ENCODE data around the gene TRIAP1. TPM values are rescaled to one million over a fixed set of nuclear protein-coding genes. Genes with fewer than 3 reads are reported as not detected.

The TRIAP1 gene
- total RNA-seq, 6 donors from 2014 or later: 5.2 to 21.1 (median 18.7) TPM; not detected in 1

DNA sequence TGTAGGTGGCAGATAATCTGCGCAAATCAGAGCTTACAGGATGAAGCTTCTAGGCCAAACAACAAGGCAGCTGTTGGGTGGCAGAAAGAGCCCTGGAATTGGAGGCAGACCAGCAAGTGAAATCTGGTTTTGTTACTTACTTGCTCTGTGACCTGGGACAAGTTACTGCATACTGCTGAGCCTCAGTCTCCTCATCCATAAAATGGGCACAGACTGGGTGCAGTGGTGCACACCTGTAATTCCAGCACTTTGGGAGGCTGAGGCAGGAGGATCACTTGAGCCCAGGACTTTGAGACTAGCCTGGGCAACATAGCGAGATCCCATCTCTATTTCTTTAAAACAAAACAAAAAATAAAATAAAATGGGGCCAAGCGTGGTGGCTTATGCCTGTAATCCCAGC, 39.6 kb downstream of the TRIAP1 start:
- H3K27me3 ChIP-seq: no peaks in the 10 kb centered on the region
- no peak overlapping the region for H3K4me3 ChIP-seq
- H3K9me3 ChIP-seq: no peaks in the 10 kb centered on the region
- 91 to 95% methylated on average over 3 of the region's 3 CpGs for WGBS, 2 donors
- ATAC-seq (ENCODE audit: low FRiP score in 2 of 2): no peak
- H3K4me1 ChIP-seq: no peaks in the 10 kb centered on the region
- no peak overlapping the region for H3K27ac ChIP-seq
- no peak for TF ChIP-seq EP300 (IDR thresholded peaks at IDR 0.05)
- TF ChIP-seq, protein P1, sequence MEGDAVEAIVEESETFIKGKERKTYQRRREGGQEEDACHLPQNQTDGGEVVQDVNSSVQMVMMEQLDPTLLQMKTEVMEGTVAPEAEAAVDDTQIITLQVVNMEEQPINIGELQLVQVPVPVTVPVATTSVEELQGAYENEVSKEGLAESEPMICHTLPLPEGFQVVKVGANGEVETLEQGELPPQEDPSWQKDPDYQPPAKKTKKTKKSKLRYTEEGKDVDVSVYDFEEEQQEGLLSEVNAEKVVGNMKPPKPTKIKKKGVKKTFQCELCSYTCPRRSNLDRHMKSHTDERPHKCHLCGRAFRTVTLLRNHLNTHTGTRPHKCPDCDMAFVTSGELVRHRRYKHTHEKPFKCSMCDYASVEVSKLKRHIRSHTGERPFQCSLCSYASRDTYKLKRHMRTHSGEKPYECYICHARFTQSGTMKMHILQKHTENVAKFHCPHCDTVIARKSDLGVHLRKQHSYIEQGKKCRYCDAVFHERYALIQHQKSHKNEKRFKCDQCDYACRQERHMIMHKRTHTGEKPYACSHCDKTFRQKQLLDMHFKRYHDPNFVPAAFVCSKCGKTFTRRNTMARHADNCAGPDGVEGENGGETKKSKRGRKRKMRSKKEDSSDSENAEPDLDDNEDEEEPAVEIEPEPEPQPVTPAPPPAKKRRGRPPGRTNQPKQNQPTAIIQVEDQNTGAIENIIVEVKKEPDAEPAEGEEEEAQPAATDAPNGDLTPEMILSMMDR (IDR thresholded peaks at IDR 0.05): no peak
- no peak for TF ChIP-seq POLR2AphosphoS5 (IDR thresholded peaks at IDR 0.05)
- TF ChIP-seq POLR2A (IDR thresholded peaks at IDR 0.05): no peak
- DNase-seq: no peak
- H3K36me3 ChIP-seq: no peaks in the 10 kb centered on the region

DNA sequence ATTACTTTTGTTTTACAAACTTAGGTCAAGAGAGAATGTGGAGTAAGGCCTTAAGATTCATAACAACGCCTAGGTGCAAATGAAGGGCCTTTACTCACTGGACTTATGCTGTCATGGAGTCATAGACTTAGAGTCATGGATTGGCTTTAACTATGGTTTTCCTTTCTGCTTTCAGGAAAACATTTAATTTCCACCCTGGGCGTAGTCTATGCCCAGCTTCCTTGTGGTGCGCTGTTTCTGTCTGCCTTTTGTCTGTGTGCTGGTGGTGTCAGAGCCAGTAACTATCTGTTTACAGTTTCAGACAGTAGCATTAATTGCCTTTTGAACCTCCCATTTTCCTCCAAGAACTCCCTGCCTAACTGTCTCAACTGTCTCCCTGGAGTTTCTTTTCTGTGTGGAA, 40.1 kb downstream of the TRIAP1 start:
- H3K36me3 ChIP-seq: no peaks in the 10 kb centered on the region
- H3K4me3 ChIP-seq: no peak overlapping the region
- WGBS, 2 donors: 57 to 80% methylated on average over 3 of the region's 3 CpGs
- no peaks in the 10 kb centered on the region for H3K4me1 ChIP-seq
- TF ChIP-seq EP300 (IDR thresholded peaks at IDR 0.05): no peak
- TF ChIP-seq POLR2A (IDR thresholded peaks at IDR 0.05): no peak
- TF ChIP-seq, protein P1 (IDR thresholded peaks at IDR 0.05): no peak
- TF ChIP-seq POLR2AphosphoS5 (IDR thresholded peaks at IDR 0.05): no peak
- ATAC-seq (ENCODE audit: low FRiP score in 2 of 2) (no peak), DNase-seq (no peak)
- no peaks in the 10 kb centered on the region for H3K27me3 ChIP-seq
- no peak overlapping the region for H3K27ac ChIP-seq
- no peaks in the 10 kb centered on the region for H3K9me3 ChIP-seq

DNA sequence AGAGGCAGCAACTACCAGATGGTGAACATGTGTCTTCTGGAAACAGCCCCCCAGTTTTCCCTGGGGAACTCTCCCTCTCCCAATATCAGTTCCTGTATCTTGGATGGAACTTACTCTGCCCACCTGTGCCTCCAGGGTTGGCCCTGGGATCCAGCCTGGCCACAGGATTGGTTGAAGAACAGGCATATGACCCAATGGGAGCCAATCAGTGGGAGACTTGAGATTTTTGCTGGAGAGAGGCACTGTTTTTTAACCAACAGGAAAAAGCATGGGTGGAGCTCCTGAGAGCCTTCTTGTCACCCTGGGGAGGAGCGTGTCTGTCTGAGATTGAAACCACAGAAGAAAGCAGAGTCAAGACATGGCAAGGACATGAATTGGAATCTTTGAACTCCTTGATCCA, 41.9 kb downstream of the TRIAP1 start:
- Histone ChIP-seq H3K4me1 (no peaks in the 10 kb centered on the region), H3K27ac (no peak overlapping the region), H3K9me3 (no peaks in the 10 kb centered on the region), H3K27me3 (no peaks in the 10 kb centered on the region), H3K4me3 (no peak overlapping the region), H3K36me3 (no peaks in the 10 kb centered on the region)
- TF ChIP-seq POLR2AphosphoS5 (IDR thresholded peaks at IDR 0.05) (no peak), EP300 (IDR thresholded peaks at IDR 0.05) (no peak), POLR2A (IDR thresholded peaks at IDR 0.05) (no peak)
- TF ChIP-seq, protein P1 (IDR thresholded peaks at IDR 0.05): no peak
- DNase-seq: no peak
- 45 to 65% methylated on average over 1 of the region's 1 CpG for WGBS, 2 donors
- no peak for ATAC-seq (ENCODE audit: low FRiP score in 2 of 2)

DNA sequence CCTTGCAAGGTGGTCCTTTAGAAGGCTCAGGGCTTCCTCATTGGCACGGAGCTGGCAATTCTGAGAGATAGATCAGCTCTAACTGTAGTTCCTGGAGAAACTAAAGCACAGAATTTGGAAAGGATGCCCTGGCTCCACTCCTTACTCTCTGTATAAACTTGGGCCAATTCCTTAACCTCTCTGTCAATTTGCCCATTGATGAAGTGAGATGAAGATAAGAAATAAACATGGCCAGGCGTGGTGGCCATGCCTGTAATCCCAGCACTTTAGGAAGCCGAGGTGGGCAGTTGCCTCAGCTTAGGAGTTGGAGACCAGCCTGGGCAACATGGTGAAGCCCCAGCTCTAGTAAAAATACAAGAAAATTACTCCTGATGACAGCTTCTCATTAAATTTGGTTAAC, 42.3 kb downstream of the TRIAP1 start:
- H3K4me3 ChIP-seq: no peak overlapping the region
- WGBS, 2 donors: 61 to 65% methylated on average over 3 of the region's 3 CpGs
- no peak for DNase-seq

DNA sequence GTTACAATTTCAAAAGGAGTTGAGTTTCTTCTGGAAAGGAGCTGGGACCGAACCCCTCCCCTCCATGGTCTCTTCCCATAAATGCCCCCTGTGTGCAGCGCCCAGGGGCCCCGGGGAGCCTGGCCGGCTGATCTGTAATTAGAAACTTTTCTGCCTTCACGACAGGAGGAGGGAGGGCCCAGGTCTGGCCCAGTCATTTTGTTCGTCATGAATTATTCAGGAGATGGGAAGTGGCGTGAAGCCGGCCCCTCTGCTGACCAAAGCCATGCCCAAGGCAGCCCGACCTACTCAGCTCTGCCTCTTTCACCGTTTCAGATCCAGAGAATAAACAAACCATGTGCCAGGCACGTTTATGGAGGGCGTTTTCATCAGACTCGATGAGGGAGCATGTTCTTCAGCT, 44.0 kb downstream of the TRIAP1 start:
- no peaks in the 10 kb centered on the region for H3K9me3 ChIP-seq
- no peak overlapping the region for H3K27ac ChIP-seq
- H3K4me1 ChIP-seq: no peaks in the 10 kb centered on the region
- TF ChIP-seq EP300 (IDR thresholded peaks at IDR 0.05): no peak
- TF ChIP-seq POLR2A (IDR thresholded peaks at IDR 0.05): no peak
- no peak for TF ChIP-seq POLR2AphosphoS5 (IDR thresholded peaks at IDR 0.05)
- TF ChIP-seq, protein P1 (IDR thresholded peaks at IDR 0.05): no peak
- WGBS, 2 donors: 32 to 47% methylated on average over 11 to 13 of the region's 13 CpGs
- no peak for ATAC-seq (ENCODE audit: low FRiP score in 2 of 2)
- no peak overlapping the region for H3K4me3 ChIP-seq
- no peaks in the 10 kb centered on the region for H3K36me3 ChIP-seq
- DNase-seq: peak in 1 of 2 donors; percentile 51
- H3K27me3 ChIP-seq: no peaks in the 10 kb centered on the region

More for the DNA sequence above, 42.3 kb downstream of the TRIAP1 start:
- no peaks in the 10 kb centered on the region for H3K36me3 ChIP-seq
- no peaks in the 10 kb centered on the region for H3K27me3 ChIP-seq
- H3K4me1 ChIP-seq: no peaks in the 10 kb centered on the region
- H3K27ac ChIP-seq: no peak overlapping the region
- ATAC-seq (ENCODE audit: low FRiP score in 2 of 2): no peak
- TF ChIP-seq, protein P1 (IDR thresholded peaks at IDR 0.05): no peak
- TF ChIP-seq POLR2AphosphoS5 (IDR thresholded peaks at IDR 0.05) (no peak), POLR2A (IDR thresholded peaks at IDR 0.05) (no peak), EP300 (IDR thresholded peaks at IDR 0.05) (no peak)
- H3K9me3 ChIP-seq: no peaks in the 10 kb centered on the region
